Erythroblast (primary cell): ENCODE measurements around the gene GPI.

Experiments
- GATA1 ChIP-seq: IDR thresholded peaks from 2 replicates; pipeline ENCODE4 v1.6.1; 2011; ENCODE audit warnings: low read depth, mild to moderate bottlenecking, control low read depth, low read length, moderate library complexity
- POLR2A ChIP-seq: IDR thresholded peaks from 2 replicates; pipeline ENCODE4 v1.6.1; 2011; ENCODE audit warnings: mild to moderate bottlenecking, low read length

DNA sequence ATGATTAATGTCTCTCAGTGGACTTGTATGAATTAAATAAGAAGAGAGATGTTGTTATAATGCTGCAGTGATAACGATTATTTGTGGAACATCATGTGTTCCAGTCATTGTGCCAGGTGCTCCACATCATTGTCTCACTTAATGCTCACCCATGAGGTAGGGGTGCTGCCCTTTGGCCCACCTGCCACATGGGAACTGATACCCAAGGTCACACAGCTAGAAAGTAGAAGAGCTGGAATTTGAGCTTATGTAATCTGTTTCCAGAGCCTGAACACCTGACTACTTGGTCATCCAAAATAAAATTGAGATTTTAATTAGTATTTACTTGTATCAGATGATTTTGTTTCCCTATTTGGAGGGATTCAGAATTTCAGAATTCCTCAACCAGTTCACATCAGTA is 36.0 kb upstream of the GPI start:
- TF ChIP-seq POLR2A (no peak), GATA1 (no peak)
